Breast epithelium (tissue), 3 donors: ENCODE data around the gene DYRK1B.

Experiments
- CTCF ChIP-seq, 3 donors: fragments of 450-650 bp; IDR thresholded peaks; one replicate each; pipeline ENCODE4 v1.5.1; 2016 to 2017; ENCODE audit warnings: antibody characterized with exemption in 3 of 3, mild to moderate bottlenecking in 3 of 3, moderate library complexity in 3 of 3
- POLR2A ChIP-seq: fragments of 450-650 bp; IDR thresholded peaks from one replicate; pipeline ENCODE4 v1.6.1; 2016; ENCODE audit warnings: antibody characterized with exemption, mild to moderate bottlenecking, moderate library complexity

DNA sequence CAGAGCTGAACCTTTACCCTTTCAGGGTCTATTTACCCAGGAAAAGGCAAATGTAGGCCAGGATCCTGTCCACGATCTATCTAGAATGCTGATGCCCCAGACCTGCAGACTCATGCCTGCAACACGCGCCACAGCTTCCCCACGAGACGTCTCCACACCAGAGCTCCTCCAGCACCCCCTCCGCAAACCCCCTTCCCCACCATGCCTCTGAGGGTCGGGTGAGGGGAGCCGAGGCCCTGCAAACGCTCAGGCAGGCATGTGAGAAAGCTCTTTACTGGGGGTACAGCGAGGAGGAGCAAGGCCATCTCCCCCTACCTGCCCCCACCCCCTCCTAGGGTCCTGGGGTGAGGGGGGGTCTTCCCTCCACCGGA is 8.9 kb downstream of the DYRK1B start:
- no peak for TF ChIP-seq CTCF (IDR thresholded peaks at IDR 0.05)
- TF ChIP-seq POLR2A = no peak
